Bronchial epithelial cell (primary cell): ENCODE measurements around the gene CLDN16. TPM values are rescaled to one million over a fixed set of nuclear protein-coding genes. Genes with fewer than 3 reads are reported as not detected.

Source experiments
- DNase-seq: peaks from one replicate; pipeline ENCODE4 v3.0.0-alpha.2; 2010; ENCODE audit warnings: low read depth
- FAIRE-seq: peaks from 2 replicates; lab custom pipeline; 2011; peaks lifted over from hg19 to GRCh38; lab: Jason Lieb, UNC
- H3K27me3 ChIP-seq: 2 replicates; pipeline ENCODE4 v1.5.1; 2011; ENCODE audit warnings: low read length; ENCODE audit not compliant: control insufficient read depth, insufficient read depth
- H3K36me3 ChIP-seq: 2 replicates; pipeline ENCODE4 v1.5.1; 2011; ENCODE audit warnings: low read length; ENCODE audit not compliant: control insufficient read depth, insufficient read depth
- H3K4me3 ChIP-seq: 2 replicates; pipeline ENCODE4 v1.5.1; 2011; ENCODE audit warnings: mild to moderate bottlenecking, low read depth, low read length, control low read depth
- CTCF ChIP-seq: IDR thresholded peaks from 2 replicates; pipeline ENCODE4 v1.5.1; 2011; ENCODE audit warnings: mild to moderate bottlenecking, moderate library complexity, low read length, control low read depth, inconsistent platforms; ENCODE audit not compliant: insufficient read depth, severe bottlenecking
- total RNA-seq: library from RNA; depleted of rRNA; stranded (reverse); fragments of >200 nt; gene quantifications from 2 replicates; pipeline ENCODE4 v1.2.1, GENCODE V29; 2014

The CLDN16 gene
- total RNA-seq, 1 donor from 2014 or later = 0.26 TPM

- TF ChIP-seq CTCF = no peak
- DNase-seq (peak; percentile 98), FAIRE-seq (peak; percentile 90)
- no peaks in the 10 kb centered on the region for H3K27me3 ChIP-seq
- H3K4me3 ChIP-seq = no peak overlapping the region
- no peaks in the 10 kb centered on the region for H3K36me3 ChIP-seq
These were observed 9.6 kb upstream of the CLDN16 start for GRCh38 chr3:190378240-190378891.

- H3K4me3 ChIP-seq = no peak overlapping the region
- DNase-seq (no peak), FAIRE-seq (no peak)
- H3K27me3 ChIP-seq = no peaks in the 10 kb centered on the region
- no peak for TF ChIP-seq CTCF
- H3K36me3 ChIP-seq = no peaks in the 10 kb centered on the region
These were observed 7.8 kb upstream of the CLDN16 start for GRCh38 chr3:190380184-190380583.

- H3K4me3 ChIP-seq = no peak overlapping the region
- peak; percentile 54 for DNase-seq
- FAIRE-seq = no peak
- H3K36me3 ChIP-seq = no peaks in the 10 kb centered on the region
- no peak for TF ChIP-seq CTCF
- no peaks in the 10 kb centered on the region for H3K27me3 ChIP-seq
These were observed 6.5 kb upstream of the CLDN16 start for GRCh38 chr3:190381441-190381840.

GRCh38 chr3:190382082-190382481 is 5.9 kb upstream of the CLDN16 start:
- peak; percentile 7 for FAIRE-seq
- Histone ChIP-seq H3K4me3 (no peak overlapping the region), H3K27me3 (no peaks in the 10 kb centered on the region), H3K36me3 (no peaks in the 10 kb centered on the region)
- TF ChIP-seq CTCF = no peak
- DNase-seq = peak; percentile 99

GRCh38 chr3:190384309-190384756 is 3.6 kb upstream of the CLDN16 start:
- Histone ChIP-seq H3K36me3 (no peaks in the 10 kb centered on the region), H3K27me3 (no peaks in the 10 kb centered on the region), H3K4me3 (no peak overlapping the region)
- peak; percentile 94 for FAIRE-seq
- TF ChIP-seq CTCF = peak; percentile 84
- peak; percentile 93 for DNase-seq
